22Rv1 (cell line): ENCODE measurements around the gene CERCAM.

ENCODE experiments used
- ZFX ChIP-seq: fragments of 450-650 bp; IDR thresholded peaks from 2 replicates; pipeline ENCODE4 v1.6.1; 2017; ENCODE audit warnings: antibody characterized with exemption, borderline replicate concordance
- TF ChIP-seq, protein P1 (sequence below): fragments of 450-650 bp; IDR thresholded peaks from 2 replicates; pipeline ENCODE4 v1.5.1; 2017; ENCODE audit warnings: mild to moderate bottlenecking

DNA sequence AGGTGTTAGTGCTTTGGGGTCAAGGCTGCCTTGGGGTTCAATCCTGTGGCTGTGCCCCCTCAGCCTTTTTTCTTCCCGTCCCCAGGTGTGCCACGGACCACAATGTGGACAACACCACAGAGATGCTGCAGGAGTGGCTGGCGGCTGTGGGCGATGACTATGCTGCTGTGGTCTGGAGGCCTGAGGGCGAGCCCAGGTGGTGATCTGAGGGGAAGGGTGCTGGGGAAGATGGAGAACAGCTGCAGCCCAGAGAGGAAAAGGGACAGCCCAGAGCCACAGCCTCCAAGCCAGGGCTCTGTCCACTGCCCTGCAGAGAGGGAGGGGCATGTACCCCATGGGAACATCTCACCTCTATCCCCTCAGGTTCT, 2.1 kb downstream of the CERCAM start:
- TF ChIP-seq, protein P1, sequence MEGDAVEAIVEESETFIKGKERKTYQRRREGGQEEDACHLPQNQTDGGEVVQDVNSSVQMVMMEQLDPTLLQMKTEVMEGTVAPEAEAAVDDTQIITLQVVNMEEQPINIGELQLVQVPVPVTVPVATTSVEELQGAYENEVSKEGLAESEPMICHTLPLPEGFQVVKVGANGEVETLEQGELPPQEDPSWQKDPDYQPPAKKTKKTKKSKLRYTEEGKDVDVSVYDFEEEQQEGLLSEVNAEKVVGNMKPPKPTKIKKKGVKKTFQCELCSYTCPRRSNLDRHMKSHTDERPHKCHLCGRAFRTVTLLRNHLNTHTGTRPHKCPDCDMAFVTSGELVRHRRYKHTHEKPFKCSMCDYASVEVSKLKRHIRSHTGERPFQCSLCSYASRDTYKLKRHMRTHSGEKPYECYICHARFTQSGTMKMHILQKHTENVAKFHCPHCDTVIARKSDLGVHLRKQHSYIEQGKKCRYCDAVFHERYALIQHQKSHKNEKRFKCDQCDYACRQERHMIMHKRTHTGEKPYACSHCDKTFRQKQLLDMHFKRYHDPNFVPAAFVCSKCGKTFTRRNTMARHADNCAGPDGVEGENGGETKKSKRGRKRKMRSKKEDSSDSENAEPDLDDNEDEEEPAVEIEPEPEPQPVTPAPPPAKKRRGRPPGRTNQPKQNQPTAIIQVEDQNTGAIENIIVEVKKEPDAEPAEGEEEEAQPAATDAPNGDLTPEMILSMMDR: no peak
- no peak for TF ChIP-seq ZFX
